Stomach (tissue), 9 donors: ENCODE results near the gene SLC25A28. TPM values are rescaled to one million over a fixed set of nuclear protein-coding genes. Genes with fewer than 3 reads are reported as not detected.

Experiments used
- DNase-seq, 2 donors: peaks; one replicate each; pipeline versions ENCODE4 v3.0.0 to v3.0.0-alpha.2; 2013 to 2019
- H3K27ac ChIP-seq, 5 donors: fragments of 200-600 bp in 4 of 5; sonication (generic) in 4 of 5; one replicate each; pipeline ENCODE4 v1.5.1; 2013 to 2019; ENCODE audit warnings: mild to moderate bottlenecking in 1 of 5, moderate library complexity in 1 of 5
- H3K27me3 ChIP-seq, 3 donors: fragments of 200-600 bp; sonication (generic); one replicate each; pipeline ENCODE4 v1.5.1; 2017 to 2019; ENCODE audit warnings: mixed run types in 1 of 3
- H3K36me3 ChIP-seq, 4 donors: fragments of 200-600 bp; sonication (generic); 1 replicate in 3 of 4; 2 replicates in 1 of 4; pipeline ENCODE4 v1.5.1; 2016 to 2019
- H3K4me1 ChIP-seq, 4 donors: fragments of 200-600 bp; sonication (generic); one replicate each; pipeline ENCODE4 v1.5.1; 2016 to 2019
- H3K4me3 ChIP-seq, 4 donors: fragments of 200-600 bp; sonication (generic) in 3 of 4; one replicate each; pipeline ENCODE4 v1.5.1; 2016 to 2019; ENCODE audit warnings: mild to moderate bottlenecking in 1 of 4
- H3K9me3 ChIP-seq, 4 donors: fragments of 200-600 bp; sonication (generic); one replicate each; pipeline ENCODE4 v1.5.1; 2016 to 2019
- CTCF ChIP-seq, 7 experiments: fragments of 450-650 bp in 4 of 7; fragments of 200-600 bp in 3 of 7; sonication (generic) in 3 of 7; IDR thresholded peaks; one replicate each; pipeline ENCODE4 v1.5.1; 2016 to 2019; ENCODE audit warnings: antibody characterized with exemption in 7 of 7, control low read depth in 2 of 7, mild to moderate bottlenecking in 1 of 7
- EP300 ChIP-seq: sonication (generic); formaldehyde crosslinking; IDR thresholded peaks from one replicate; pipeline ENCODE4 v1.6.1; 2017; ENCODE audit warnings: antibody characterized with exemption
- POLR2A ChIP-seq, 4 donors: fragments of 450-650 bp; IDR thresholded peaks; one replicate each; pipeline ENCODE4 v1.6.1; 2016; ENCODE audit warnings: antibody characterized with exemption in 4 of 4, control low read depth in 2 of 4, mild to moderate bottlenecking in 1 of 4, moderate library complexity in 1 of 4
- POLR2AphosphoS5 ChIP-seq, 3 donors: sonication (generic); formaldehyde crosslinking; IDR thresholded peaks; one replicate each; pipeline ENCODE4 v1.6.1; 2016; ENCODE audit warnings: antibody characterized with exemption in 3 of 3
- WGBS, 5 donors: extraction: QIAGEN DNeasy Blood & Tissue Kit in 3 of 5; methylation state at CpG; one replicate each; pipeline versions ENCODE4 v1.1.5 to v1.1.7; 2013 to 2018; 5-methylcytosine and 5-hydroxymethylcytosine counted together
- intact Hi-C: fragments of 100-400 bp; cut with DNase I; formaldehyde crosslinking; loops from one replicate; pipeline ENCODE4 v1.15.1; 2023; ENCODE audit warnings: low total_unique reads
- polyA plus RNA-seq, 3 donors: library from polyadenylated mRNA; stranded (reverse); fragments of 200-250 nt; gene quantifications; one replicate each; pipeline ENCODE4 v1.2.3, GENCODE V29; 2013
- total RNA-seq, 5 donors: library from RNA; depleted of rRNA; stranded (reverse); fragments of >200 nt; gene quantifications; one replicate each; pipeline versions ENCODE4 v1.1.0 to v1.2.3, GENCODE V29; 2014 to 2016
- donor health status: healthy with polysubstance abuse.
- donor health status: Bipolar disorder and iron deficiency.
- donor health status: healthy.

The SLC25A28 gene
- total and polyA plus RNA-seq, 8 donors = 7.5 to 225 (median 53.9) TPM

GRCh38 chr10:99621454-99622251 lies 1.4 kb upstream of the SLC25A28 start:
- intact Hi-C loops = no loop called here
- no peak for TF ChIP-seq CTCF (IDR thresholded peaks at IDR 0.05)
- peak overlapping the region; percentile 95 to 100 (median 99) for H3K27ac ChIP-seq

GRCh38 chr10:99620711-99621453 lies 643 bp upstream of the SLC25A28 start:
- DNase-seq = peak; percentile 89 to 99
- intact Hi-C loops = no loop called here
- H3K27me3 ChIP-seq = no peaks in the 10 kb centered on the region
- H3K36me3 ChIP-seq = peaks cover 0 to 1% (median 0%) of the 10 kb centered on the region in 4 donors
- no peaks in the 10 kb centered on the region for H3K9me3 ChIP-seq
- WGBS, 5 donors = 0 to 1% (median 0%) methylated on average over 38 to 78 of the region's 78 CpGs
- peak overlapping the region; percentile 95 to 100 (median 99) for H3K27ac ChIP-seq
- TF ChIP-seq CTCF (IDR thresholded peaks at IDR 0.05) (peak in 1 of 7 experiments; percentile 9), EP300 (peak; percentile 74), POLR2A (IDR thresholded peaks at IDR 0.05) (peak in 2 of 4 donors; percentile 49 to 59), POLR2AphosphoS5 (IDR thresholded peaks at IDR 0.05) (peak; percentile 93 to 94 (median 94))
- H3K4me3 ChIP-seq = peak overlapping the region; percentile 66 to 97 (median 94)
- peaks cover 28 to 49% (median 40%) of the 10 kb centered on the region in 4 donors for H3K4me1 ChIP-seq

More at GRCh38 chr10:99621454-99622251, 1.4 kb upstream of the SLC25A28 start:
- 17 to 21% (median 19%) methylated on average over 30 to 31 of the region's 31 CpGs for WGBS, 5 donors
- Histone ChIP-seq H3K4me3 (peak overlapping the region; percentile 66 to 97 (median 94)), H3K36me3 (no peaks in the 10 kb centered on the region), H3K27me3 (no peaks in the 10 kb centered on the region), H3K9me3 (no peaks in the 10 kb centered on the region), H3K4me1 (peaks cover 25 to 41% (median 36%) of the 10 kb centered on the region in 4 donors)
- DNase-seq = peak in 1 of 2 donors; percentile 23

GRCh38 chr10:99619090-99619800 lies 994 bp downstream of the SLC25A28 start:
- DNase-seq = peak in 1 of 2 donors; percentile 26
- H3K4me1 ChIP-seq = peaks cover 31 to 57% (median 46%) of the 10 kb centered on the region in 4 donors
- no peaks in the 10 kb centered on the region for H3K9me3 ChIP-seq
- H3K4me3 ChIP-seq = peak overlapping the region; percentile 66 to 97 (median 94)
- H3K36me3 ChIP-seq = peaks cover 0 to 16% (median 11%) of the 10 kb centered on the region in 4 donors
- H3K27me3 ChIP-seq = no peaks in the 10 kb centered on the region
- peak overlapping the region; percentile 67 to 100 (median 99) for H3K27ac ChIP-seq
- intact Hi-C loops = loop anchor here (10.0 kb wide), 1 partner anchor 224 kb away; no protein-coding TSS in a partner anchor
- 0 to 2% (median 1%) methylated on average over 9 of the region's 9 CpGs for WGBS, 5 donors
- TF ChIP-seq EP300 (no peak), POLR2A (IDR thresholded peaks at IDR 0.05) (no peak), POLR2AphosphoS5 (IDR thresholded peaks at IDR 0.05) (no peak), CTCF (IDR thresholded peaks at IDR 0.05) (no peak)

GRCh38 chr10:99617696-99618095 lies 2.5 kb downstream of the SLC25A28 start:
- Histone ChIP-seq H3K4me3 (peak overlapping the region in 2 of 4 donors; percentile 97), H3K9me3 (no peaks in the 10 kb centered on the region), H3K4me1 (peaks cover 31 to 57% (median 46%) of the 10 kb centered on the region in 4 donors), H3K27me3 (no peaks in the 10 kb centered on the region), H3K27ac (peak overlapping the region in 2 of 5 donors; percentile 16 to 98), H3K36me3 (peaks cover 7 to 30% (median 26%) of the 10 kb centered on the region in 4 donors)
- DNase-seq = no peak
- intact Hi-C loops = loop anchor here (10.0 kb wide), 1 partner anchor 223 kb away; no protein-coding TSS in a partner anchor
- WGBS, 5 donors = 49 to 57% (median 50%) methylated on average over 2 of the region's 2 CpGs
- TF ChIP-seq POLR2AphosphoS5 (IDR thresholded peaks at IDR 0.05) (no peak), CTCF (IDR thresholded peaks at IDR 0.05) (no peak), POLR2A (IDR thresholded peaks at IDR 0.05) (no peak), EP300 (no peak)
